ENCODE results near the gene ITM2B.

ITM2B gene

GRCh38 chr13:48315969-48316650 is 83.1 kb downstream of the ITM2B start:
- Histone ChIP-seq H3K27ac (ENCODE audit: low read depth, low read length) (no peak overlapping the region), H3K4me3 (ENCODE audit: low read depth, low read length) (no peak overlapping the region), H3K4me1 (ENCODE audit: control insufficient read depth, insufficient read depth, low read length) (no peaks in the 10 kb centered on the region), H3K9me3 (ENCODE audit: control insufficient read depth, insufficient read depth, low read depth, low read length) (peaks cover 5% of the 10 kb centered on the region; the same call in 1 of the 2 replicates), H3K9ac (ENCODE audit: low read length) (no peak overlapping the region), H3K27me3 (ENCODE audit: control insufficient read depth, insufficient read depth, low read length) (no peaks in the 10 kb centered on the region), H3K36me3 (ENCODE audit: control insufficient read depth, insufficient read depth, low read length) (peaks cover 7% of the 10 kb centered on the region)

DNA sequence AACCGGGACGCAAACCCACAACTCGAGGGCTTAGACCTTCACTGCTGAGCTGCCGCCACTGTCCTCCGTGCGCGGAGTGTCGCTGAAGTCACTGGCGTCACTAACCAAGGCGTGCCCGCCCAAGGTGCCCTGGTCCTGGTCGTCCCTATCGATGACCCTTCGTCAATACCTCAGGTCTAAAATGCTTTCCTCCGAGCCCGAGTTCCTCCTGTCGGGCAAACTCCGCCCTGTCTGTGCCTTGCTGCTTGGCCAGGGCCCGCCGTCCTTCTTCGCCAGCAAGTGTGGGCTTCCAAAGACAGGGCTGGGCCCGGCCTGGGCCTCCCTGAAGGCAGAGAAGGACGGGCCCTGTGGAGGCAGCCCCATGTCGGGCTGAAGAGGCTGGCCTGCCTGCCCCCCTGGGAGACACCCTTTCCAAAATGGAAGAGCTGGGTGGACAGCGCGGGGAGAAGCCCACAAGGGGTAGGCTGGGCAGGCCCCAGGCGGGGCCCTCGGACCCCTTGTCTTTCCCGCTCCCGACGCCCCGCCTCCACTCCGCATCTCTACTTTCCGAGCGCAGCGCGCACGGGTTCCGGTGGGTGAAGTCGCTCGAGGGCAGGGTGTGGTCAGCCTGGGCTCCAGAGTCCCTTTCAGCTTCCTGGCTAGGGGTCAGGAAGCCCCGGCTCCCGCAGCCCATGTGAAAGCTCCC is 84.0 kb downstream of the ITM2B start:
- no peak overlapping the region for H3K27ac ChIP-seq (ENCODE audit: low read depth, low read length)
- H3K9ac ChIP-seq (ENCODE audit: low read length) = no peak overlapping the region
- H3K9me3 ChIP-seq (ENCODE audit: control insufficient read depth, insufficient read depth, low read depth, low read length) = peaks cover 8% of the 10 kb centered on the region; the same call in 1 of the 2 replicates
- no peaks in the 10 kb centered on the region for H3K4me1 ChIP-seq (ENCODE audit: control insufficient read depth, insufficient read depth, low read length)
- peaks cover 7% of the 10 kb centered on the region for H3K36me3 ChIP-seq (ENCODE audit: control insufficient read depth, insufficient read depth, low read length)
- H3K27me3 ChIP-seq (ENCODE audit: control insufficient read depth, insufficient read depth, low read length) = no peaks in the 10 kb centered on the region
- no peak overlapping the region for H3K4me3 ChIP-seq (ENCODE audit: low read depth, low read length)

DNA sequence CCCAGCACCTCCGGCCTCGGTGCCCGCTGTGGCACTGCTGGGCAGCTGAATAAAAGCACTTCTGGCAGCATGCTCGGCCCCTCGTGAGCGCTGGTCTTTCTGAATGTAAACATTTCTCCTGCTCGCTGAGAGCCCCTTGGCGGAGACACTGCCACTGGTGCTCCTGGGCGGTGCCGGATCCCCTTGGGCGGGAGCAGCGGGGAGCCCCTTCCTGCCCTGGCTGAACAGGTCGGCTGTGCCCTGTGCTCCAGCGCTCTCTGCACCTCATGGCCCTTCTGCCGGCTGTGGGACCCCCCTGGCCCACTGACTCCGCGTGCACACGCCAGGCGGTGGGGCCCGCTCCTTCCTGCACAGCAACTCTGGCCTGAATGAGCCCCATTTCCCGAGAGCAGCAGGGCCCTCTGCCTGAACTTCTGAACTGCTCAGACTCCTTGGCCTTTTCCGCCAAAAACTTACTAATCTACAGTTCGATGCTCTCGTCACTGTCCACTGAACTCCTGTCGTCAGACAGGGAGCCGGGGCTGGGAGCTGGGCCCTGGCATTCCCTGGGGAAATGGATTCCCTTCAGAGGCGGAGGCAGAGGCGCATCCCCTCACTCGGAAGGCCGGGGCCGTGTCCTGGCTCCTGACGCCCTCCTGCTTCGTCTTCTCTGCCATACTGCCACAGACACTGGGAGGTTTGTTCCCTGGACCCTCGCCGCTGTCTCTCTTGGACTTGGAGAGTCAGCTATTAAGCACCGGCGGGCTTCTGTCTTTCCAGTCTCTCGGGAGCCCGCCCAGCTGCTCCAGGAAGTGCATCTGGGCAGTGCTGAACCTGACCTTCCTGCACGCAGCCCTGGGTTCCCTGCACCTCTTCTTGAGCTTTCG is 84.7 kb downstream of the ITM2B start:
- no peak overlapping the region for H3K4me3 ChIP-seq (ENCODE audit: low read depth, low read length)
- H3K27ac ChIP-seq (ENCODE audit: low read depth, low read length) = no peak overlapping the region
- H3K4me1 ChIP-seq (ENCODE audit: control insufficient read depth, insufficient read depth, low read length) = no peaks in the 10 kb centered on the region
- H3K9me3 ChIP-seq (ENCODE audit: control insufficient read depth, insufficient read depth, low read depth, low read length) = peaks cover 16% of the 10 kb centered on the region; the same call in 1 of the 2 replicates
- H3K9ac ChIP-seq (ENCODE audit: low read length) = no peak overlapping the region
- no peaks in the 10 kb centered on the region for H3K27me3 ChIP-seq (ENCODE audit: control insufficient read depth, insufficient read depth, low read length)
- peaks cover 7% of the 10 kb centered on the region for H3K36me3 ChIP-seq (ENCODE audit: control insufficient read depth, insufficient read depth, low read length)

GRCh38 chr13:48318377-48318811 is 85.4 kb downstream of the ITM2B start:
- H3K27ac ChIP-seq (ENCODE audit: low read depth, low read length) = no peak overlapping the region
- peaks cover 17% of the 10 kb centered on the region; the same call in 1 of the 2 replicates for H3K9me3 ChIP-seq (ENCODE audit: control insufficient read depth, insufficient read depth, low read depth, low read length)

DNA sequence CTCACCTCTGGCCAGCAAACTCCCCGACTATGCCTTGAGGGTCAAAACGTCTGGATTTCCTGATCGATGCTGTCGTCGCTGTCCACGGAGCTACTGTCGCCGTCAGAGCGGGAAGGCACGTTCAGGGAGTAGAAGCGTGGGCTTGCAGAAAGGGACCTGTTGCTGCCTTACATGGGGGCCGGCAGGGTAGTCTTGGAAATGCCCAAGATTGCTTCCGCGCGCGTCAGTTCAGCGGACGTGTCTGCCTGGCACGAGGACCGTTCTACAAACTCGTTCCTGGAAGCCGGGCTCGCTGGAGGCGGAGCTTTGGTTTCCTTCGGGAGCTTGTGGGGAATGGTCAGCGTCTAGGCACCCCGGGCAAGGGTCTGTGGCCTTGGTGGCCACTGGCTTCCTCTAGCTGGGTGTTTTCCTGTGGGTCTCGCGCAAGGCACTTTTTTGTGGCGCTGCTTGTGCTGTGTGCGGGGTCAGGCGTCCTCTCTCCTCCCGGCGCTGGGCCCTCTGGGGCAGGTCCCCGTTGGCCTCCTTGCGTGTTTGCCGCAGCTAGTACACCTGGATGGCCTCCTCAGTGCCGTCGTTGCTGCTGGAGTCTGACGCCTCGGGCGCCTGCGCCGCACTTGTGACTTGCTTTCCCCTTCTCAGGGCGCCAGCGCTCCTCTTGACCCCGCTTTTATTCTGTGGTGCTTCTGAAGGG is 86.0 kb downstream of the ITM2B start:
- H3K4me1 ChIP-seq (ENCODE audit: control insufficient read depth, insufficient read depth, low read length) = no peaks in the 10 kb centered on the region
- peaks cover 7% of the 10 kb centered on the region for H3K36me3 ChIP-seq (ENCODE audit: control insufficient read depth, insufficient read depth, low read length)
- no peak overlapping the region for H3K9ac ChIP-seq (ENCODE audit: low read length)
- no peaks in the 10 kb centered on the region for H3K27me3 ChIP-seq (ENCODE audit: control insufficient read depth, insufficient read depth, low read length)
- H3K9me3 ChIP-seq (ENCODE audit: control insufficient read depth, insufficient read depth, low read depth, low read length) = peaks cover 17% of the 10 kb centered on the region; the same call in 1 of the 2 replicates
- no peak overlapping the region for H3K4me3 ChIP-seq (ENCODE audit: low read depth, low read length)
- no peak overlapping the region for H3K27ac ChIP-seq (ENCODE audit: low read depth, low read length)

More at GRCh38 chr13:48318377-48318811, 85.4 kb downstream of the ITM2B start:
- no peak overlapping the region for H3K9ac ChIP-seq (ENCODE audit: low read length)
- no peak overlapping the region for H3K4me3 ChIP-seq (ENCODE audit: low read depth, low read length)
- no peaks in the 10 kb centered on the region for H3K27me3 ChIP-seq (ENCODE audit: control insufficient read depth, insufficient read depth, low read length)
- H3K36me3 ChIP-seq (ENCODE audit: control insufficient read depth, insufficient read depth, low read length) = peaks cover 7% of the 10 kb centered on the region
- H3K4me1 ChIP-seq (ENCODE audit: control insufficient read depth, insufficient read depth, low read length) = no peaks in the 10 kb centered on the region

All from HUES6 (cell line).